SK-N-MC (cell line): ENCODE results near the gene ADGRA1.

Experiments used
- EZH2 ChIP-seq: fragments of 200-600 bp; sonication (generic); IDR thresholded peaks from one replicate; pipeline ENCODE4 v1.6.1; 2017; ENCODE audit warnings: antibody characterized with exemption
- FOXP2 ChIP-seq: optimal IDR thresholded peaks from 2 replicates; pipeline ENCODE3; 2011; ENCODE audit warnings: mild to moderate bottlenecking, moderate library complexity; ENCODE audit not compliant: insufficient read depth; ENCODE audit errors: extremely low read length, control extremely low read depth
- POLR2AphosphoS5 ChIP-seq: IDR thresholded peaks from 2 replicates; pipeline ENCODE4 v1.6.1; 2012; ENCODE audit warnings: mild to moderate bottlenecking, low read depth, low read length, borderline replicate concordance

- no peak for TF ChIP-seq EZH2
- TF ChIP-seq POLR2AphosphoS5 = no peak
- TF ChIP-seq FOXP2 = no peak
Measured at GRCh38 chr10:133059571-133059970, 28.2 kb upstream of the ADGRA1 start.
